HCT116 (cell line): Measurements from ENCODE around the gene SMIM45.

Experiments
- ATAC-seq: fragments of 200-7000 bp; cut with Tn5 transposase; 2 replicates; pipeline ENCODE4 v1.9.1; 2020; ENCODE audit warnings: mild to moderate bottlenecking, moderate library complexity
- BruUV-seq: library from RNA; stranded (reverse); fragments of 400-500 nt; replicated peaks from 2 replicates; lab custom pipeline; 2021; lab: Mats Ljungman, UMichigan
- CTCF ChIA-PET: fragments of 300-600 bp; sonication (Branson Sonifier 250); formaldehyde crosslinking; loops from one replicate; lab custom pipeline; 2021; ENCODE audit warnings: antibody characterized with exemption; lab: Charles Lee
- POLR2A ChIA-PET: fragments of 300-600, 350-600 bp; sonication (Branson Sonifier 250); formaldehyde crosslinking; loops from one replicate; lab custom pipeline; 2021; ENCODE audit warnings: antibody characterized with exemption; lab: Charles Lee
- RAD21 ChIA-PET, 2 experiments: fragments of 300-600 bp; sonication (Branson Sonifier 250); formaldehyde crosslinking; loops; one replicate each; lab custom pipeline; 2023; ENCODE audit warnings: low total read pairs in 2 of 2; ENCODE audit not compliant: uncharacterized antibody in 2 of 2, unreplicated experiment in 2 of 2, low non-redundant PET in 1 of 2; lab: Charles Lee
- DNase-seq: peaks from one replicate; pipeline ENCODE4 v3.0.0-alpha.2; 2010; ENCODE audit warnings: low read depth, low spot score
- H2AFZ ChIP-seq: fragments of 200-600 bp; shearing (Covaris generic), sonication (generic); 2 replicates; pipeline ENCODE4 v1.6.1; 2017; ENCODE audit warnings: low read depth, mixed run types, mixed read lengths, antibody characterized with exemption, low read length; ENCODE audit not compliant: poor library complexity, severe bottlenecking
- H3K27ac ChIP-seq: 2 replicates; pipeline ENCODE4 v1.5.1; 2012; ENCODE audit warnings: low read depth, low read length
- H3K27me3 ChIP-seq: fragments of 200-600 bp; sonication (generic); 2 replicates; pipeline ENCODE4 v1.6.1; 2016; ENCODE audit warnings: mixed run types, low read length, mixed read lengths; ENCODE audit not compliant: insufficient read depth
- H3K36me3 ChIP-seq, 2 experiments: fragments of 200-500 bp in 1 of 2; fragments of 200-600 bp in 1 of 2; sonication (Bioruptor generic) in 1 of 2; sonication (generic) in 1 of 2; 2 replicates each; pipeline versions ENCODE4 v1.5.1 to v1.6.1; 2014 to 2016; ENCODE audit warnings: low read length in 2 of 2, inconsistent platforms in 1 of 2, mixed read lengths in 1 of 2, mixed run types in 1 of 2; ENCODE audit not compliant: insufficient read depth in 2 of 2, control insufficient read depth in 1 of 2
- H3K4me1 ChIP-seq, 2 experiments: fragments of 200-600 bp in 1 of 2; sonication (generic) in 1 of 2; 2 replicates each; pipeline versions ENCODE4 v1.5.1 to v1.6.1; 2012 to 2017; ENCODE audit warnings: low read length in 2 of 2, inconsistent platforms in 1 of 2, mild to moderate bottlenecking in 1 of 2, mixed read lengths in 1 of 2, mixed run types in 1 of 2, moderate library complexity in 1 of 2; ENCODE audit not compliant: insufficient read depth in 2 of 2, control insufficient read depth in 1 of 2
- H3K4me2 ChIP-seq: fragments of 200-600 bp; sonication (generic); 2 replicates; pipeline ENCODE4 v1.6.1; 2017; ENCODE audit warnings: mixed run types, low read length, mixed read lengths
- H3K4me3 ChIP-seq, 2 experiments: fragments of 200-600 bp in 1 of 2; sonication (generic) in 1 of 2; replicated peaks in 1 of 2; 2 replicates each; pipeline ENCODE4 v1.5.1; 2011 to 2016; ENCODE audit warnings: low read length in 2 of 2, control low read depth in 1 of 2, low read depth in 1 of 2, mild to moderate bottlenecking in 1 of 2, mixed read lengths in 1 of 2, mixed run types in 1 of 2
- H3K79me2 ChIP-seq: fragments of 200-600 bp; sonication (generic); 2 replicates; pipeline ENCODE4 v1.6.1; 2017; ENCODE audit warnings: mild to moderate bottlenecking, mixed run types, low read length, moderate library complexity, mixed read lengths; ENCODE audit not compliant: insufficient read depth
- H3K9ac ChIP-seq: fragments of 200-600 bp; sonication (generic); 2 replicates; pipeline ENCODE4 v1.6.1; 2016; ENCODE audit warnings: low read length, mixed read lengths
- H3K9me2 ChIP-seq: fragments of 200-600 bp; sonication (generic), shearing (Covaris generic); 2 replicates; pipeline ENCODE4 v1.6.1; 2017; ENCODE audit warnings: mixed run types, mild to moderate bottlenecking, moderate library complexity; ENCODE audit not compliant: insufficient read depth
- H3K9me3 ChIP-seq, 2 experiments: fragments of 200-500 bp in 1 of 2; fragments of 200-600 bp in 1 of 2; sonication (Bioruptor generic) in 1 of 2; sonication (generic) in 1 of 2; 2 replicates each; pipeline ENCODE4 v1.6.1; 2014 to 2017; ENCODE audit warnings: low read length in 2 of 2, mixed read lengths in 2 of 2, inconsistent platforms in 1 of 2, low read depth in 1 of 2, mild to moderate bottlenecking in 1 of 2, mixed run types in 1 of 2, moderate library complexity in 1 of 2; ENCODE audit not compliant: control insufficient read depth in 1 of 2, insufficient read depth in 1 of 2
- H4K20me1 ChIP-seq: fragments of 200-600 bp; sonication (generic), shearing (Covaris generic); 2 replicates; pipeline ENCODE4 v1.6.1; 2017; ENCODE audit warnings: mixed run types, mild to moderate bottlenecking, moderate library complexity; ENCODE audit not compliant: insufficient read depth
- EGR1 ChIP-seq: IDR thresholded peaks from 2 replicates; pipeline ENCODE4 v1.6.1; 2012; ENCODE audit warnings: low read depth
- ELF1 ChIP-seq: IDR thresholded peaks from 2 replicates; pipeline ENCODE4 v1.6.1; 2012; ENCODE audit warnings: low read depth, borderline replicate concordance
- EZH2 ChIP-seq: fragments of 200-600 bp; sonication (generic); IDR thresholded peaks from 2 replicates; pipeline ENCODE4 v1.6.1; 2017; ENCODE audit warnings: antibody characterized with exemption, mixed run types
- FOSL1 ChIP-seq: IDR thresholded peaks from 2 replicates; pipeline ENCODE4 v1.6.1; 2012; ENCODE audit warnings: low read depth
- JUND ChIP-seq: IDR thresholded peaks from 2 replicates; pipeline ENCODE4 v1.6.1; 2012
- POLR2A ChIP-seq: IDR thresholded peaks from 2 replicates; pipeline ENCODE4 v1.7.0; 2011; ENCODE audit warnings: borderline replicate concordance; ENCODE audit not compliant: insufficient read depth, insufficient read length; ENCODE audit errors: extremely low read depth
- SIN3A ChIP-seq: IDR thresholded peaks from 2 replicates; pipeline ENCODE4 v1.6.1; 2012; ENCODE audit warnings: low read depth
- SRF ChIP-seq: IDR thresholded peaks from 2 replicates; pipeline ENCODE4 v1.6.1; 2012; ENCODE audit warnings: low read depth
- TCF7L2 ChIP-seq: IDR thresholded peaks from 2 replicates; pipeline ENCODE4 v1.7.0; 2011; ENCODE audit warnings: borderline replicate concordance, inconsistent platforms; ENCODE audit not compliant: insufficient read depth, insufficient read length; ENCODE audit errors: extremely low read depth
- YY1 ChIP-seq: IDR thresholded peaks from 2 replicates; pipeline ENCODE4 v1.6.1; 2011; ENCODE audit warnings: low read length, low read depth, moderate library complexity, mild to moderate bottlenecking; ENCODE audit not compliant: insufficient replicate concordance; ENCODE audit errors: extremely low read depth
- ZNF274 ChIP-seq: fragments of 200-500 bp; sonication (Bioruptor generic); IDR thresholded peaks from 2 replicates; pipeline ENCODE4 v1.6.1; 2014; ENCODE audit warnings: mild to moderate bottlenecking, low read depth, low read length, inconsistent platforms
- intact Hi-C: fragments of 100-400 bp; cut with micrococcal nuclease; formaldehyde crosslinking; loops from 2 replicates; pipeline ENCODE4 v1.10.0; 2022
- TF ChIP-seq, protein P1 (sequence below): IDR thresholded peaks from 2 replicates; pipeline ENCODE4 v1.6.1; 2012
- TF ChIP-seq, protein P2 (sequence below): IDR thresholded peaks from 2 replicates; pipeline ENCODE4 v1.6.1; 2012; ENCODE audit warnings: low read depth
- TF ChIP-seq, protein P3 (sequence below): IDR thresholded peaks from 2 replicates; pipeline ENCODE4 v1.6.1; 2012

The SMIM45 gene

DNA sequence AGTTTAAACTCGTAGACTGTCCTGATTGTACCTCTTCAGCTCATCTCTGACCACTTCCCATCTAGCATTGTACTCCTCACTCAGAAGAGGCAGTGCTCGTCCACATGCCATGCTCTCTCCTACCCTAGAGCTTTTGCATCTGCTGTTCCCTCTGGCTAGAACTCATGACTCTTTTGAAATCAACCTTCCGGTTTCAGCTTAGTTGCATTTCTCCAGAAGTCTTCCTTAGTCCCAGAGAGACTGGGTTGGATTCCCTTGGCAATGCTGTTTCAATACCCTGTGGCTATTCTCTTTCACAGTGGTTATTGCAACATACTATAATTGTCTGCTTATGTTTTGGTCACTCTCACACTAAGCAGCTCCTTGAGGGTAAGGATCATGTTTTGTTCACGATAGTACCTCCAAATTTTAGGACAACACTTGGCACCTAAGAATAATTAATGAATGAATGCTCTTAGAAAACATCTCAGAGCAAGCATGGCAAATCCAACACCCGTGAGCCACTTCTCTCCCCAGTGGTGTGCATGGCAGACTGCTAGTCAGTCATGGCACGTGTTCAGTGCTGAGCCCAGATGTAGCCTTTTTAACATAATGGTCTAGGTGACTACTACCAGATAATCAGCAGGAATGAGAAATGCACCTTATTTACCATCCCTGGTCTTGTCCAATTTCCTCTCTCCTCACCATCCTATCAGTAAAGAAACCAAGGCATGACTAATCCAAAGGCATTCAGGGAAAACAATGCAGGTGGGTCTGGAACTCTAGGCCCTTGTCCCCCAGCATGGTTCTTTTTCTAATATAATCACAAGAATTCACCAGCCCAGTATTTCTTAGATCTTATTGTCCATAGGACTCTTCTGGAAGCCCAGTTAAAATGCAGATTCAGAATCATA, 31.8 kb downstream of the SMIM45 start:
- no peaks in the 10 kb centered on the region for H3K36me3 ChIP-seq
- DNase-seq (no peak), ATAC-seq (no peak)
- no TSS peak for BruUV-seq
- no peak overlapping the region for H3K27ac ChIP-seq
- RAD21 ChIA-PET: no interaction called here
- H2AFZ ChIP-seq: no peak overlapping the region
- no peaks in the 10 kb centered on the region for H3K79me2 ChIP-seq
- CTCF ChIA-PET: no interaction called here
- intact Hi-C loops: no loop called here
- no peak overlapping the region for H3K4me2 ChIP-seq
- H3K4me3 ChIP-seq: no peak overlapping the region
- no peaks in the 10 kb centered on the region for H3K27me3 ChIP-seq
- H3K4me1 ChIP-seq: no peaks in the 10 kb centered on the region
- POLR2A ChIA-PET: no interaction called here
- no peaks in the 10 kb centered on the region for H4K20me1 ChIP-seq
- no peaks in the 10 kb centered on the region for H3K9me2 ChIP-seq
- TF ChIP-seq FOSL1 (no peak), SIN3A (no peak), EGR1 (no peak), EZH2 (no peak), ZNF274 (no peak), JUND (no peak), TCF7L2 (no peak), SRF (no peak), POLR2A (no peak), YY1 (no peak), ELF1 (no peak)
- TF ChIP-seq, protein P1, sequence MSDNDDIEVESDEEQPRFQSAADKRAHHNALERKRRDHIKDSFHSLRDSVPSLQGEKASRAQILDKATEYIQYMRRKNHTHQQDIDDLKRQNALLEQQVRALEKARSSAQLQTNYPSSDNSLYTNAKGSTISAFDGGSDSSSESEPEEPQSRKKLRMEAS: no peak
- TF ChIP-seq, protein P2, sequence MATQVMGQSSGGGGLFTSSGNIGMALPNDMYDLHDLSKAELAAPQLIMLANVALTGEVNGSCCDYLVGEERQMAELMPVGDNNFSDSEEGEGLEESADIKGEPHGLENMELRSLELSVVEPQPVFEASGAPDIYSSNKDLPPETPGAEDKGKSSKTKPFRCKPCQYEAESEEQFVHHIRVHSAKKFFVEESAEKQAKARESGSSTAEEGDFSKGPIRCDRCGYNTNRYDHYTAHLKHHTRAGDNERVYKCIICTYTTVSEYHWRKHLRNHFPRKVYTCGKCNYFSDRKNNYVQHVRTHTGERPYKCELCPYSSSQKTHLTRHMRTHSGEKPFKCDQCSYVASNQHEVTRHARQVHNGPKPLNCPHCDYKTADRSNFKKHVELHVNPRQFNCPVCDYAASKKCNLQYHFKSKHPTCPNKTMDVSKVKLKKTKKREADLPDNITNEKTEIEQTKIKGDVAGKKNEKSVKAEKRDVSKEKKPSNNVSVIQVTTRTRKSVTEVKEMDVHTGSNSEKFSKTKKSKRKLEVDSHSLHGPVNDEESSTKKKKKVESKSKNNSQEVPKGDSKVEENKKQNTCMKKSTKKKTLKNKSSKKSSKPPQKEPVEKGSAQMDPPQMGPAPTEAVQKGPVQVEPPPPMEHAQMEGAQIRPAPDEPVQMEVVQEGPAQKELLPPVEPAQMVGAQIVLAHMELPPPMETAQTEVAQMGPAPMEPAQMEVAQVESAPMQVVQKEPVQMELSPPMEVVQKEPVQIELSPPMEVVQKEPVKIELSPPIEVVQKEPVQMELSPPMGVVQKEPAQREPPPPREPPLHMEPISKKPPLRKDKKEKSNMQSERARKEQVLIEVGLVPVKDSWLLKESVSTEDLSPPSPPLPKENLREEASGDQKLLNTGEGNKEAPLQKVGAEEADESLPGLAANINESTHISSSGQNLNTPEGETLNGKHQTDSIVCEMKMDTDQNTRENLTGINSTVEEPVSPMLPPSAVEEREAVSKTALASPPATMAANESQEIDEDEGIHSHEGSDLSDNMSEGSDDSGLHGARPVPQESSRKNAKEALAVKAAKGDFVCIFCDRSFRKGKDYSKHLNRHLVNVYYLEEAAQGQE: no peak
- TF ChIP-seq, protein P3, sequence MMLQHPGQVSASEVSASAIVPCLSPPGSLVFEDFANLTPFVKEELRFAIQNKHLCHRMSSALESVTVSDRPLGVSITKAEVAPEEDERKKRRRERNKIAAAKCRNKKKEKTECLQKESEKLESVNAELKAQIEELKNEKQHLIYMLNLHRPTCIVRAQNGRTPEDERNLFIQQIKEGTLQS: no peak
- no peak overlapping the region for H3K9ac ChIP-seq
- no peaks in the 10 kb centered on the region for H3K9me3 ChIP-seq
